Pons (tissue), 1 donor: ENCODE data around the gene ALG1.
"Not testable (repeated sequence)": the region's sequence is repeated elsewhere in the genome, so short reads cannot be mapped to it uniquely, and the experiment has no call there.

Experiments
- DNase-seq: peaks from one replicate; pipeline ENCODE4 v3.0.0-alpha.2; 2016; ENCODE audit warnings: low spot score

Gene ALG1

DNA sequence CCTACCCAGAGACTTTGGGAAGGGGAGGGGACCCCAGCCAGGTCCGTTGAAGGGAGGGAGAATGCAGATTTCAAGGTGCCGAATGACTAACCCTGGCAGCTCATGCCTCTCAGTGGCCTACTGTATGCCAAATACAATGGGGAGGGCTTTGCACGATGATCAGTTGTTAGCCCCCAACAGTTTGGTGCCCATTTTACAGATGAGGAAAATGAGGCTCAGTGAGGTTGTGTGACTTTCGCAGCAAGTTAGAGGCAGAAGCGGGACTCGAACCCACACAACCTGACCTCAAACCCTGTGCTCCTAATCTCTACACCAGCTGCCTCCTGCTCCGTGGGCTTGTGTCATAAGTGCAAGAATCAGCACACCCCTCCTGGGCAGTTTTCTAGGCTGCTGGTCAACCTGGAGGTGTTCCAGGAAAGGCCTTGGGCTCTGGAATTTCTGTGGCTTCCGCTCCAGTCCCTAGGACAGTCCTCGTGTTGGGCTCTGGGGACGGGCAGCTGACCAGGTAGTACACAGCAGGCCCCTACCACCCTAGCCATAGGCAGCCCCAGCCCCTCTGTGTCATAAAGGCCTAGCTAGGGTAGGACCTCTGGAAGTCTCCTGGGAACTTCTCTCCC, 26.0 kb upstream of the ALG1 start:
- DNase-seq = no peak

DNA sequence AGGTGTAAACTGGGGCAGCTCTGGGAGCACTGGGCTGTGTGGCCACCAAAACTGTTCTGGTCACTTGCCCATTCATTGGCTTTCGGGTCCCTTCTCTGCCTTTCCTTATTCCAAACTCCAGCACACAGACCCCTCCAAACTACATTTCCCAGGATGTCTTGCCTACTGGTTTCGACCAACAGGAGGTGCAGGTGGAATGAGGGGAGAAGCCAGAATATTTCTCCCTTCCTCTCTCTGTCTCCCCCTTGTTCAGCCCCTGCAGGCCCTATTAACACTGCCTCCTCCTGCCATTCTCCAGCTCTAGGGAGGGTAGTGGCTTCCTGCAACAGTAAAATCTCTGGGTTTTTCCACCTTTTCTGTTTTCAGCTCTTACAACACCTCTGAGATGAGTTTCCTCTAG, 24.7 kb upstream of the ALG1 start:
- no peak for DNase-seq

GRCh38 chr16:5054876-5055865, 16.5 kb upstream of the ALG1 start:
- no peak for DNase-seq

- no peak for DNase-seq
Observed at GRCh38 chr16:5056352-5056751, 15.3 kb upstream of the ALG1 start.

DNA sequence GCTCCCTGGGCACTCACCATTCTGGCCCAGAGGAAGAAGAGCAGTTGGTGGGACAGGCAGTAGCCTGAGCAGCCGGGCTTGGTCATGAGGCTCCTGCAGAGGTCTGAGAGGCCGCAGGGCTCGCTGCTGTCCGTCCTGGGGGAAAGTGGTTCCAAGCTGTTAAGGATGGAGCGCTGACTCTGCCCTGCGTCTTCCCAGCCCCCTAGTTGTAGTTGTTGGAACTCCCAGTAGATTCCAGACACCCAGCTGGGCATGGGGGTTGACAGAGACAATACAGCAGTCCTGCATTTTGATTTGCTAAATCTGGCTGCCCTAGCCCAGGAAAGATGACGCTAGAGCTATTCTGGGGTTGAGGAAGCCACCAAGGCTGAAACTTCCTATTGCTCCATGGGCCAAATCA, 13.2 kb upstream of the ALG1 start:
- no peak for DNase-seq

- DNase-seq = no peak
Observed at GRCh38 chr16:5059386-5060072, 12.1 kb upstream of the ALG1 start.

DNA sequence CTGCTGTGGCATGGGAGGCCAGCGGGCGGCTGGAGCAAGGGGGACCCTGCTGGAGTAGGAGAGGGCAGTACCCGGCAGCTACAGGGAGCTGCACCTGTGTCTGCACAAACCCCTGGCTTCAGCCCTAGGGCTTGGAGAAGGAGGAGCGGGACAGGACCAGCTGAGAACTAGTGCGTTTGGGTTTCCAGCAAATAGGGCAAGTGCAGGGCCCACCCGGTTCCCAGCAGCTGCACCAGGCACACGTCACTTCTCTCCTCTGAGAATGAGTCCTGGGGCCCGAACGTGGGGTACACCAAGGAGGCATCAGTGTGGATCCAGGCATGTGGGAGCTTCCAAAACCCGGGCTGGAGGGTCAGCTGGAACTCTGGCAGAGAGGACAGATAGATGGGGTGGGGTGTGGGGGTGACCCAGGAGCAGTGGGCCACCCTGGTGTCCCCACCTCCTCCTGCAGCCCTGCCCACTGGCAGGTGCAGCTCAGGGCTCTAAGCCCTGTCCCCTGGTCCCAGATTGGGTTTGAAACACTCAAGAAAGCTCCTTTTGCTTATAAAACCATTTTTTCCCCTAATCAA, 11.5 kb upstream of the ALG1 start:
- no peak for DNase-seq

DNA sequence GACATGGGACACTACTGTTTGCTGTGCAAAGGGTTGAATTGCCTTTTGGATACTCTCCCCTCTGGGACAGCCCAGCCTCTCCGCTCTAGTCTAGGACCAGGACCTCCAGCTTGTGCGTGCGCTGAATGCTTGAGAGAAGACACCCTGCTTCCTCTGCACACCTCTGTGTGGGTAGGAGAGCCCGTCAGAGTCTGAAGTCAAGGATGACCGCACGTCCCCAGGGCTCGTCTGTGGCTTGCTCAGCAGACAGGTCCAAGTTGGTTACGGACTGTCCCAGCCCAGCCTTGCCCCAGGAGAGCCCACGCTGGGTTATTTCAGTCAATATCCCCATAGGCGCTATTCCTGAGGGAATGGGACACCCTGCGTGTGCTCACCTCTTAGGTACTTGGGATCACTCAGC, 9.6 kb upstream of the ALG1 start:
- no peak for DNase-seq

DNA sequence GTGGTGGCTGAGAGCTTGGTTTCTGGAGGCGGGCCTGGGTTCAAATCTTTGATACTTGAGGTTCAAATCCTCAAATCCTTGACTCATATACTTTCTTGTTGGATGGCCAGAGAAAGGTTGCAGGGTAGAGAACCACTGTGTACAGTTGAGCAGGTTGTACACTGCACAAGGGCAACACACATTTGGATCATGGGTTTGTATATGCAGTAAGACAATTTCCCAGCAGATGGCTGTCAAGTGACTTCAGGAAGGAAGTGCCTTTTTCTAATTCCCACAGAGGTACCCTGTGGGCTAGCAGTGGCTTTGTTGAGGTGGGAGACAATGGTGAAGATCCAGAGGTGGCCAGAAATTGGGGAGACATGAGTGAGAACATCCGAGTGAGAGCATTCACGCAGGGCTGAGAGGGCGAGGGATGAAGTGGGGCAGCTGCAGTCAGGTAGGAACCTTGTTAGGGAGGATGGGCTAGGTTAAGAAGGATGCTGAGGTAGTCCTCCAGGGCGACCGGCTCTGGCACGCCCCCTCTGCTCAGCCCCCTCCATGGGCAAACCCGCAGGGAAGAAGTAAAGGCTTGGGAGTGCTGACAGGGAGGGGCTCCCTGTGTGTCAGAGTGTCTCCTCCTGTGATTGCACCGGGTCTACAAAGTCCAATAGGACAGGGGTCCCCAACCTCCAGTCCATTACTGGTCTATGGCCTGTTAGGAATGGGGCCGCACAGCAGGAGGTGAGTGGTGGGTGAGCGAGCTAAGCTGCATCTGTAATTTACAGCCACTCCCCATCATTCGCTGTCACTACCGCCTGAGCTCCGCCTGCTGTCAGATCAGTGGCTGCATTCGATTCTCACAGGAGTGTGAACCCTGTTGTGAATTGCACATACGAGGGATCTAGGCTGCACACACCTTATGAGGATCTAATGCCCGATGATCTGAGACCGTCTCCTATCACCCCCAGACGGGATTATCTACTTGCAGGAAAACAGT, 8.6 kb upstream of the ALG1 start:
- DNase-seq = no peak

GRCh38 chr16:5064915-5065314, 6.7 kb upstream of the ALG1 start:
- DNase-seq = no peak

DNA sequence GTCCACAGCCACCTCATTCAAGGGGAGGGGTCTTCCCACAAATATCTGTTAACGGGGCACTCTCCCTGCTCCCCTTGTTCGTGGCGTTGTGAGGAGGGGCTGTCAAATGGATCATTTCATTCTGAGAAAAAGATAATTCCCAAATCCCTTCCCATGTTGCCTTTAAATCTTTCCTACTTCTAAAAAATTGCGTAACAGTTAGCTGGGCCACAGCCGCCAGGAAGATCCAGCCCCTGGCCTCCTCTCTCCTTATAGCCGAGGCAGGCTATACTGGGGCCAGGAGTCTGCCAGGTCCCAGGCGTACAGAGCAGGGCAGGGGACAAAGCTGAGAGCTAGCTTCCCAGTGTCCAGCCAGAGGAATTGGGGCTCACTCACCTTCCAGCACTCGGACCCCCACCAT, 6.3 kb upstream of the ALG1 start:
- no peak for DNase-seq

DNA sequence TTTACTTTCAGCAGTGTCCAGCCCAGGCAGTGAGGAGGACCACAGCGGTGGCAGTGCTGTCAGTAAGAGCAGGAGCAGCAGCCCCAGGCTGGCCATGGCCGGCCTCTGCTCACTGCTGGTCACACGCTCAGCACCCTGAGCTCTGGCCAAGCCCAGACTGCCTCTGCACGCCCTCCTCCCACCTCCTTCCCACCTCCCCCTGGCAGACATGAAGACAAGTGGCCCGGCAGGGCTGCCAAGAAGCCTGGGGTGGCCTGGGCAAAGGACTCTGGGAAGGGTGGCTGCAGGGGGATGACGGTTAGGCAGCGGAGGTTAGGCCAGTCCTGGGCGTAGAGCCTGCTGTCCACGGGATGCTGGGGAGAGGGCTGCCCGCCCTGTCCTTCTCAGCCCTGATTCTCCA, 5.8 kb upstream of the ALG1 start, which contains the start of gene C16orf89:
TSS of gene C16orf89 (minus strand) at position 144 of the 400 bp plus-strand sequence. CDS start at position 96, 48 bp downstream.
- peak; percentile 41 for DNase-seq

- no peak for DNase-seq
Observed at GRCh38 chr16:5066511-5066910, 5.1 kb upstream of the ALG1 start.

DNA sequence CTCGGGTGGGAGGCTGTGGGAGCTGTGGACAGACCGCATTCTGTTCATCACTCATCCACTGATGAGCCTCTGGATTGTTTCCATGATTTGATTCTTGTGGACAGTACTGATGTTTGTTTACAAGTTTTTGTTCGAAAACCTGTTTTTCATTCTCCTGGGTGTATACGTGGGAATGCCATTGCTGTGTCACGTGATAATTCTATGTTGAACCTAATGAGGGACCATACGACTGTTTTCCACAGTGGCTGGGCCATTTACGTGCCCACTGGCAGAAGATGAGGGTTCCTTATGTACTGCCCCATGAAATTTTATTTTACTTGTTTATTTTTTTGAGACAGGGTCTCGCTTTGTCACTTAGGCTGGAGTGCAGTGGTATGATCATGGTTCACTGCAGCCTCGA, 2.6 kb upstream of the ALG1 start:
- DNase-seq = no peak

DNA sequence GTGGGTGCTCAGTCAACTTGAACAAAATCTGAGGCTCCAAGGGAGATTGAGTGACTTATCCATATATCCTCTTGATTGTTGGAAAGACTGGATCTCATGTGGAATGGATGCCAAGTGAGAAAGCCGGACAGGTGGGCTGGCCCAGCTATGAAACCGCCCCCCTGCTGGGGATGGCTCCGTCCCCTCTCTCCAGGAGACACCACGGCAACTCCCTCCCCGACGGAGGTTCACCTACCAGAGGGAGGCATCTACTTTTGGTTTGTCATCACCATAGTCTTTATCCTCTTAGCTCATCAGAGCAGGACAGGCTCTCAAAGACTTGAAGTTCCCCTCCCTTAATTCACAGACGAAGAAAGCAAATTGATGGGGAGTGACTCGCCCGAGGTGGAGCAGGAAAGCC, 1.8 kb upstream of the ALG1 start:
- DNase-seq = no peak

GRCh38 chr16:5070431-5071186, 1.0 kb upstream of the ALG1 start:
- DNase-seq = no peak

- DNase-seq = no peak
Observed at GRCh38 chr16:5071341-5071680, 332 bp upstream of the ALG1 start.

DNA sequence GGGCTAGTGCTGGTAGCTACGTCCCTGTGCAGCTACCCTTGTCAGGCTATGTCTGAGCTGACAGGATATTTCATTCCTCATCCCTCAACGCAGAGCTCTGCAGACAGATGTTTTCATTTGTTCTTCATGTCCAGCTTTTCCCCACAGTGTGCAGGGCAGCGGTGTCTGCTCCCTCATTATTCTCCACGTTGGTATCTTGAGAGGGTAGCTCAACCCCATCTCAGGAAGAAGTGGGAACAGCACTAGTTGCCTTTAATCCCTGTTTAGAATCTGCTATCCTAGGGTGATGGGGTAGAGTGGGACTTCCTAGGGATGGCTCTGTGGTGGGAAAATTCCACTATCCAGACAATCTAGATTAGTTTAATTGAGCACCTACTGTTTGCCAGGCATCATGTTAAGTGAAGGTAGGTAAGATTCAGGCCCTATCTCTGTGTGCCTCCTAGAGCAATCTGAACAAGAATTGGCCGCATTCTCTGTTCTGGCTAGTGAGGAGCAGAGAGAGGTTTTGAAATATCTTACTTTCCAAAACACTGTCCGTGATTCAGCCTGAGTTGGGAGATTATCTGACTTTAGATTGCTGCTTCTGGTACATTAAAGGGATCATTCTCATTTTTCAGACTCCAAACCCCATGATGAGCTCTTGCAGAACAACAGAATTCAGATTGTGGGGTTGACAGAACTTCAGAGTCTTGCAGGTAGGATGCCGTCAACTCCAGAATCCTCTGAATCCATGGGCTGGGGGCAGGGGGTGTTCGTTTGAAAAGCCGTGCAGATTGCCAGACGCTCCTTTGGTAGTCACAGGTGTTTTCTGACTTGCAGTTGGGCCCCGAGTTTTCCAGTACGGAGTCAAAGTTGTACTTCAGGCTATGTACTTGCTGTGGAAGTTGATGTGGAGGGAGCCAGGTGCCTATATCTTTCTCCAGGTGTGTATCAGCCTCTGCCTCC, 963 bp downstream of the ALG1 start:
- no peak for DNase-seq

DNA sequence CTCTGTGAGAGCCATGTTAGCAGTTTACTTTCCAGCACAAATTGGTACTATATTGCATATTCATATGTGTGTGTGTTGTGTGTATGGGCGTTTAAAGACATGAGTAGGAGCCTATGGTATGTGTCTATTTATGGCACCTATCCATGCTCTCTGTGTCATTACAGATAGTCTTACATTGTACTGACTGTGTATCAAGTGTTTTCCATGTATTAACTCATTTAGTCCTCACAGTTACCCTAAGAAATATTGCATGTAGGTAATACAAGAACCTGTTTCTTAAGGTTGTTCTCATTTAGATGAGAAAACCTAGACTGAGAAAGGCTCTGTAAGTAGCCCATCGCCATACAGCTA, 1.6 kb downstream of the ALG1 start:
- DNase-seq = no peak

DNA sequence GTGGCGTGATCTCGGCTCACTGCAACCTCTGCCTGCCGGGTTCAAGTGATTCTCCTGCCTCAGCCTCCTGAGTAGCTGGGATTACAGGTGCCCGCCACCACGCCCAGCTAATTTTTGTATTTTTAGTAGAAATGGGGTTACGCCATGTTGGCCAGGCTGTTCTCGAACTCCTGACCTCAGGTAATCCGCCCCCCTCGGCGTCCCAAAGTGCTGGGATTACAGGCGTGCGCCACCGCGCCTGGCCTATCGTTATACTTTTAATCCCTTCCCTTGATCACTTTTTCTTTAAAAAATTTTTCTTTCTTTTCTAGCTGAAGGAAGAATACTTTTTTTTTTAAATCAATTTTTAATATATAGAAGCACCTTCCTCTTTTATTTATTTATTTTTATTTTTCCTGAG, 2.1 kb downstream of the ALG1 start:
- not testable (repeated sequence) for DNase-seq
